Neural crest cell (in vitro differentiated cells): ENCODE results near the gene EMX1. TPM values are rescaled to one million over a fixed set of nuclear protein-coding genes. Genes with fewer than 3 reads are reported as not detected.

Source experiments
- DNase-seq: peaks from one replicate; pipeline ENCODE4 v3.0.0; 2021; ENCODE audit warnings: low read depth, mixed read lengths, low spot score
- H3K27ac Mint-ChIP-seq: one replicate; pipeline ENCODE4 v1.8.0; 2021; ENCODE audit warnings: mild to moderate bottlenecking, mixed read lengths; ENCODE audit not compliant: unreplicated experiment
- H3K27me3 Mint-ChIP-seq: 2 replicates; pipeline ENCODE4 v1.8.0; 2021; ENCODE audit warnings: low read depth, mild to moderate bottlenecking, mixed read lengths
- H3K36me3 Mint-ChIP-seq: 2 replicates; pipeline ENCODE4 v1.8.0; 2021; ENCODE audit warnings: low read depth, mild to moderate bottlenecking, mixed read lengths
- H3K4me1 Mint-ChIP-seq: 2 replicates; pipeline ENCODE4 v1.8.0; 2021; ENCODE audit warnings: mixed read lengths
- H3K4me3 Mint-ChIP-seq: one replicate; pipeline ENCODE4 v1.8.0; 2021; ENCODE audit warnings: mild to moderate bottlenecking, mixed read lengths
- H3K9me3 Mint-ChIP-seq: 2 replicates; pipeline ENCODE4 v1.8.0; 2021; ENCODE audit warnings: mixed read lengths
- total RNA-seq: library from RNA; stranded (reverse); gene quantifications from 2 replicates; pipeline ENCODE4 v1.2.1, GENCODE V29; 2021
- TF ChIP-seq, protein P1 (sequence below): fragments of 200-600 bp; sonication (generic); conservative IDR thresholded peaks from 2 replicates; pipeline ENCODE4 v1.5.0; 2021; ENCODE audit warnings: antibody characterized with exemption, mild to moderate bottlenecking

The EMX1 gene
- total RNA-seq, 1 donor from 2014 or later: not detected

DNA sequence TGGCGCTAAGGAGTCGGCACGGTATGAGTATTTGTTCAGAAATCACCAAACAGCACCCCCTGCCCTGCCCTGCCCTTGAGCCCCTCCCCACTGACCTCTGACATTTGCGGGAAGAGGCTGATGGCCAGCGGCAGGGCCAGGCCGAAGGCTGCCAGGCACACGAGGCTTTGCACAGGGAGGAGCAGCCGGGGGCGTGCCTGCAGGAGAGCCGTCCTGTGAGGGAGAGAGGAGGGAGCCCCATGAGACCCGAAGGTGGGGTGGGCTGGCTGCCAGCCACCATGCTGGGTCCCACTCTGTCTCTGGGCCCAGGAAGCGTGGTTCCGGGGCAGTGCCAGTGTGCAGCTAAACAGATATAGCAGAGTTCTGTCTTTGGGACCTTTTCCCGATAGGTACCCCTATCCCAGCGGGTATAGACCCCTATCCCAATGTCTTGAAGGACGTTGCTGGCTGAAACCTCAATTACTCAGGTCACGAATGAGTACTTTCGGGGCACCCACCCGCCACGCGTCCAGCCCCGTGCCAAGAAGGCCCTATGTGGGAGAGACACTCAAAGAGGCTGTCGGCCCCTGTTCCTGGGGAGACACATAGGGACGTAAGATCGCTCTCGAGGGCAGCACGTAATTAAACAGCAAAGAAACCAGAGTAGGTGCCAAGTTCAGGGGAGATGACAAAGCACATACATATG lies 43.9 kb downstream of the EMX1 start:
- H3K4me1 Mint-ChIP-seq: peaks cover 4% of the 10 kb centered on the region
- no peaks in the 10 kb centered on the region for H3K9me3 Mint-ChIP-seq

GRCh38 chr2:72961853-72962468 lies 44.6 kb downstream of the EMX1 start:
- no peaks in the 10 kb centered on the region for H3K9me3 Mint-ChIP-seq
- TF ChIP-seq, protein P1, sequence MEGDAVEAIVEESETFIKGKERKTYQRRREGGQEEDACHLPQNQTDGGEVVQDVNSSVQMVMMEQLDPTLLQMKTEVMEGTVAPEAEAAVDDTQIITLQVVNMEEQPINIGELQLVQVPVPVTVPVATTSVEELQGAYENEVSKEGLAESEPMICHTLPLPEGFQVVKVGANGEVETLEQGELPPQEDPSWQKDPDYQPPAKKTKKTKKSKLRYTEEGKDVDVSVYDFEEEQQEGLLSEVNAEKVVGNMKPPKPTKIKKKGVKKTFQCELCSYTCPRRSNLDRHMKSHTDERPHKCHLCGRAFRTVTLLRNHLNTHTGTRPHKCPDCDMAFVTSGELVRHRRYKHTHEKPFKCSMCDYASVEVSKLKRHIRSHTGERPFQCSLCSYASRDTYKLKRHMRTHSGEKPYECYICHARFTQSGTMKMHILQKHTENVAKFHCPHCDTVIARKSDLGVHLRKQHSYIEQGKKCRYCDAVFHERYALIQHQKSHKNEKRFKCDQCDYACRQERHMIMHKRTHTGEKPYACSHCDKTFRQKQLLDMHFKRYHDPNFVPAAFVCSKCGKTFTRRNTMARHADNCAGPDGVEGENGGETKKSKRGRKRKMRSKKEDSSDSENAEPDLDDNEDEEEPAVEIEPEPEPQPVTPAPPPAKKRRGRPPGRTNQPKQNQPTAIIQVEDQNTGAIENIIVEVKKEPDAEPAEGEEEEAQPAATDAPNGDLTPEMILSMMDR: no peak
- H3K4me3 Mint-ChIP-seq: no peak overlapping the region
- peaks cover 20% of the 10 kb centered on the region for H3K27me3 Mint-ChIP-seq
- peaks cover 3% of the 10 kb centered on the region for H3K36me3 Mint-ChIP-seq
- H3K4me1 Mint-ChIP-seq: peaks cover 5% of the 10 kb centered on the region
- DNase-seq: no peak
- no peak overlapping the region for H3K27ac Mint-ChIP-seq

More for the DNA sequence above, 43.9 kb downstream of the EMX1 start:
- H3K27me3 Mint-ChIP-seq: peaks cover 23% of the 10 kb centered on the region
- TF ChIP-seq, protein P1: no peak
- H3K27ac Mint-ChIP-seq: no peak overlapping the region
- H3K4me3 Mint-ChIP-seq: no peak overlapping the region
- H3K36me3 Mint-ChIP-seq: peaks cover 7% of the 10 kb centered on the region
- DNase-seq: no peak

- Mint-ChIP-seq H3K4me1 (peaks cover 9% of the 10 kb centered on the region), H3K27me3 (peaks cover 14% of the 10 kb centered on the region), H3K27ac (peak overlapping the region; percentile 52), H3K36me3 (peaks cover 2% of the 10 kb centered on the region), H3K9me3 (no peaks in the 10 kb centered on the region), H3K4me3 (no peak overlapping the region)
- TF ChIP-seq, protein P1: no peak
- DNase-seq: no peak
Measured at GRCh38 chr2:72962911-72963310, 45.6 kb downstream of the EMX1 start.

DNA sequence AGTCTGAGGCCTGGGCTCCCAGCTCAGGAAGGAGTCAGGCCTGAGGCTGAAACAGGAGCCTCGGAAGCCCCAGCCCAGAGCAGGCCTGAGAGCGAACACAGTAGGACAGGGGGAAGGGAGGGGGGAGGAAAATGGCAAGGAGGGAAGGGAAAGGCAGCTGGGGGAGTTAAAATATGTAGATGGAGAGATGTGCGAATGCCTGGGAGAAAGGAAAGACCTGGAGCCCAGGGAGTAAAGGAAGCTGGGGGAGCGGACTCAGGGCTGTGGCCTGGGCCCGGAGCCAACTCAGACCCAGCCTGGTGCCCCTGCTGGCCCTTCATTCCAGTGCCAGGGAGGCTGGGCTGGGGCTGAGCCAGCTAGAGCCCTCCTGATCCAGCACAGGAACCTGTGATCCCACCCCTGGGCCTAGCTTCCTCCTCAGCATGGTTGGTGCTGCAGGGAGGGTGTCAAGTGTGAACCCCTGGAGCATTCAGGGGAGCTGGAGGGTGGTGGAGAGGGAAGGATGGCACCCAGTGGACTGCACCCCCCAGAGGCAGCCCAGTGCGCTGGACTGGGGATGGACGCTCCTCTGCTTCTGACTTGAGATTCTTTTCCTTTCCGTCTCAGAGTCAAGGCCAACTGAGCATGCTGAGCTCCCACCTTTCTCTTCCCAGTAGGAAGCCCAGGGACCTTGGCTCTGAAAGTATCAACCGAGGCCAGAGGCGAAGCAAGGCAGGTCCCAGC lies 46.3 kb downstream of the EMX1 start:
- Mint-ChIP-seq H3K4me1 (peaks cover 9% of the 10 kb centered on the region), H3K27ac (no peak overlapping the region), H3K9me3 (no peaks in the 10 kb centered on the region), H3K36me3 (peaks cover 2% of the 10 kb centered on the region), H3K4me3 (no peak overlapping the region), H3K27me3 (peaks cover 14% of the 10 kb centered on the region)
- TF ChIP-seq, protein P1: no peak
- no peak for DNase-seq

GRCh38 chr2:72964146-72964525 lies 46.8 kb downstream of the EMX1 start:
- TF ChIP-seq, protein P1: no peak
- Mint-ChIP-seq H3K4me1 (peaks cover 9% of the 10 kb centered on the region), H3K9me3 (no peaks in the 10 kb centered on the region), H3K4me3 (no peak overlapping the region), H3K27me3 (peaks cover 12% of the 10 kb centered on the region), H3K36me3 (peaks cover 2% of the 10 kb centered on the region), H3K27ac (peak overlapping the region; percentile 29)
- DNase-seq: no peak
